NCI-H2227 (cell line): Measurements from ENCODE around the gene CACNG7.
"Not testable (repeated sequence)": the region's sequence is repeated elsewhere in the genome, so short reads cannot be mapped to it uniquely, and the experiment has no call there.

ENCODE experiments used
- DNase-seq: peaks from one replicate; lab custom pipeline; 2025; ENCODE audit not compliant: unreplicated experiment; lab: John Stamatoyannopoulos, UW

Gene CACNG7

DNA sequence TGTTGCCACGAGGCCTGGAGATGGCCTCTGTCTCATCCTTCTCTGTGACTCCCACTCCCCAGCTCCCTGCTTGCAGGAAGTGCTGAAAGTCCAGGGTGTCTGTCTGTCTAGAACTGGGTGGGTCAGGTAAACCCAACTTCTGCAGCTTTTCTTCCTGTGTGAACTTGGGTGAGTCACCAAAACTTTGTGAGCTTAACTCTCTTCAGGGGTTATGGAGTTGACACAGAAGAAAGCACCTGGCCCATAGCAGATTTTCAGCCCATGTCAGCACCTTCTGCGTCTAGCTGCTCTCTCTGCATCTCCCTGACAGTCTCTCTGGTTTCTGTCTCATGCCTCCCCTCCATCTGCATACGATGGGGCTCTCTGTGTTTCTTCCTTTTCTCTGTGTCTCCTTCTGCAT lies 4.2 kb upstream of the CACNG7 start:
- DNase-seq = no peak

- DNase-seq = no peak
Observed at GRCh38 chr19:53905787-53906186, 3.3 kb upstream of the CACNG7 start.

DNA sequence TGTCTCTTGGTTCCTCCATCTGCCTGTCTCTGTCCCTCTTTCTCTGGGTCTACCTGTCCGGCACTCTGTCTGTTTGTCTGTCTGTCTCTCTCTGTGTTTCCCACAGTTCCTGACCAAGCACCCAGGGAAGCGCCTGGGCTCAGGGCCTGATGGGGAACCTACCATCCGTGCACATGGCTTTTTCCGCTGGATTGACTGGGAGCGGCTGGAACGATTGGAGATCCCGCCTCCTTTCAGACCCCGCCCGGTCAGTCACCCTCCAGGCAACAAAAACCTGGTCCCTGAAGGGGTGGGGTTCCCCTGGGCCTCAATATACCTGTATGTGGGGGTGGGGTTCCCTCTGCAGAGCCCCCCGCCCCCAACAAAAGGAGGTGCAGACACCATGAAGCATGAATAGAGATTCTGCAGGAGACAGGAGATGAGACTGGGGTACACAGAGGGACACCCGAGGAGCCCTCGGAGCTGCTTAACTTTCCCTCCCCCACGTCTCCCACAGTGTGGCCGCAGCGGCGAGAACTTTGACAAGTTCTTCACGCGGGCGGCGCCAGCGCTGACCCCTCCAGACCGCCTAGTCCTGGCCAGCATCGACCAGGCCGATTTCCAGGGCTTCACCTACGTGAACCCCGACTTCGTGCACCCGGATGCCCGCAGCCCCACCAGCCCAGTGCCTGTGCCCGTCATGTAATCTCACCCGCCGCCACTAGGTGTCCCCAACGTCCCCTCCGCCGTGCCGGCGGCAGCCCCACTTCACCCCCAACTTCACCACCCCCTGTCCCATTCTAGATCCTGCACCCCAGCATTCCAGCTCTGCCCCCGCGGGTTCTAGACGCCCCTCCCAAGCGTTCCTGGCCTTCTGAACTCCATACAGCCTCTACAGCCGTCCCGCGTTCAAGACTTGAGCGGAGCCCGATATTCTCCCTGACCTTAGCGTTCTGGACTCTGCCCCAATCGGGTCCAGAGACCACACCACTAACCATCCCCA lies 2.6 kb upstream of the CACNG7 start:
- DNase-seq = peak; percentile 68

DNA sequence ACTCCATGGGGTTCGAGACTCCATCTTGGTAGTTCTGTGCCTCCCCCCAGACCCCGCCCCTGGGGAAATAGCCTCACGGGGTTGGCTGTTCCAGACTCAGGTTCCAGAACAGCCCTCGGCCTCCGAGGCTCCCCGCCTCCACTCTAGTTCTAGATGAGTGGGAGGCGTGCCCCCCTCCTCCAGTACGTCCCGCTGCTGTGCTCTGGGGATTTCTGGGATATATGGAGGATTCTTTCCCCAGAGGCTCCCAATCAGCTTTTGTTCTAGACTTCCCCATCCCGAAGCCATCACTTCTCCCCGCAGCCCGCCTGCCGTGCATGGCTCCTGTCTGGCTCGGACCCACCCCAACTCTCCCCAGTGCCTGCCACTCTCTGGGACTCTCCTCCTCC lies 1.9 kb upstream of the CACNG7 start:
- peak; percentile 68 for DNase-seq

GRCh38 chr19:53907690-53908089 lies 1.4 kb upstream of the CACNG7 start:
- no peak for DNase-seq

GRCh38 chr19:53908106-53908934 lies 758 bp upstream of the CACNG7 start:
- peak; percentile 93 for DNase-seq

DNA sequence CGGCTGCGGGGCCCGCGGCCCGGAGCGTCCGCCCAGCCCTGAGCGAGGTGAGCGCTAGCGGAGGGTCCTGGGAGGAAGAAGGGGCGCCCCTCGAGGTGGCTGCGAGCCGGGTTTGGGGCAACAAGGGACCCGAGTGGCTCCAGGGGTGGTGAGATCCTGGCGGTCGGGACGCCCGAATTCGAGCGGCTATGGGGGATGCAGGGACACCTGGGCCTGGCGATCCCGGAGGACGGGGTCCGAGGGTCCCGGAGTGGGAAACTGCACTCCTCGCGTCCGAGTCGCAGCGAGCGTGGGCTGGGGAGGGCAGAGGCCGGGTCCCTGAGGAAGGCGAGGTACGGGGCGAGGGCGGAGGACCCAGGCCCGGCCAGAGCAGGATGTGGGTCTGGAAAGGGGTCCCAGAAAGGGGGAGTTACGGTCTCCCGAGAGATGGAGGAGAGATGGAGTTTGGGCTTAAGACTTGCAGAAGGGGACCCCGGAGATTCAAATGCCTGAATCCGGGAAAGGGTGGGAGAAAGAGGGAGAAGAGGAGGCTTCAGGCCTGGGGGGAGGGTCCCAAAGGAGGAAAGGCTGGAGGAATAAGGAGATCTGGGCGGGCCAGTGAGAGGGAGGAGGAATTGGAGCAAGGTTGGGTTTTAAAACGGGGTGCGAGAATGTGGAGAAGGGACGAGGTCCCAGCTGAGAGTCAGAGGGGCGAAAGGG lies 542 bp downstream of the CACNG7 start:
- DNase-seq = peak; percentile 69

DNA sequence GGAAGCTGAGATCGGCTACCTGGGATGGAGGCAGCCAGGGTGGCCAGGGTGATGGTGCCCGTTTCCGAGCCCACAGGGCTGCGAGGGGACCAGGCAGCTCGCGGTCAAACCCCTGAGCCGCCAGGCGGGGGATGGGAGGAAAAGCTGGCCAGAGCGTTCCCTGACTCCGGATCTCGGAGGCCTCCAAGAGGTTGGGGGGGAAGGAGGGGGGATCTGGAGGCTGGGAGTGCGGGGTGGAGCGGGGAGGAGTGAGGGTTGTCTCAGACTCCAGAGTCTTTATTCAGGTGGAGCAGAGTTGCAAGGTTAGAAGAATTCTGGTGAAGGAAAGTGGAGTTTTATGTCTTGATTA lies 1.1 kb downstream of the CACNG7 start:
- peak; percentile 62 for DNase-seq

GRCh38 chr19:53912653-53913052 lies 3.6 kb downstream of the CACNG7 start:
- DNase-seq = no peak

- DNase-seq = peak; percentile 34
Observed at GRCh38 chr19:53915000-53915399, 5.9 kb downstream of the CACNG7 start.

GRCh38 chr19:53916004-53916403 lies 6.9 kb downstream of the CACNG7 start:
- DNase-seq = no peak

DNA sequence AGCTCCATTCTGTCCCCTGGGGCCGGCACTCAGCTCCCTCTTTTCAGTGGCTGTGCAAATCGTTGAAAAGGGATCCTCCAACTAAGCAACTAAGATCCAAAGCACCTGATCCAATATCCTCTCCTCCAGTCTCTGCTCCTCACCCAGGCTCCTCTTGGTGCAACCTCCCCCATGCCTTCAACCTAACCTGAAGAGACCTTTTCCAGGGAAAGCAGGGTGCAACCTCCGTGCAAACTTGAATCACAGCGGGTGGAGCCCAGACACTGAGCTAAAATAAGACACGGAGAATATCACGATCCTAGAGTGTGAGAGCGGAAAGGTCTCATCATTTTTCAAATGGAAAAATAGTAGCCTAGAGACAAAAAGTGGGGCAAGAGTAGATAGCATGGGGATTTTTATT lies 8.3 kb downstream of the CACNG7 start:
- DNase-seq = no peak

DNA sequence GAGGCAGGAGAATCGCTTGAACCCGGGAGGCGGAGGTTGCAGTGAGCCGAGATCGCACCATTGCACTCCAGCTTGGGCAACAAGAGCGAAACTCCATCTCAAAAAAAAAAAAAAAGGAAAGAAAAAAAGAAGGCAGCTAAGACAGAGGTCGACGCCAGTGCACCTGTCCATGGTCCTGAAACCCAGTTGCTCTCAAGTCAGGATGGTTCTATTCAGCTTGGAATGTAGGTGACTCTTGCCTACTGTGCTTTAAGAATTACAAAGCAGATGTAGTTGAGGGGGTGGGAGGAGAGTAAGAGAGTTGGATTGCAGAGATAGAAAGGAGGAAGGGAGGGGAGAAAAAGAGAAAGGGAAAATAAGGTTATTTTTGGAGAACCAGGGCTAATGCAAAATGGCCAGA lies 18.7 kb downstream of the CACNG7 start:
- DNase-seq = no peak

- no peak for DNase-seq
Observed at GRCh38 chr19:53936029-53936428, 27.0 kb downstream of the CACNG7 start.

GRCh38 chr19:53942001-53942786 lies 33.1 kb downstream of the CACNG7 start:
- DNase-seq = peak; percentile 86

- no peak for DNase-seq
Observed at GRCh38 chr19:53944416-53944815, 35.3 kb downstream of the CACNG7 start.

GRCh38 chr19:53944933-53945332 lies 35.9 kb downstream of the CACNG7 start:
- no peak for DNase-seq

GRCh38 chr19:53945441-53945840 lies 36.4 kb downstream of the CACNG7 start:
- peak; percentile 79 for DNase-seq

- no peak for DNase-seq
Observed at GRCh38 chr19:53945998-53946397, 36.9 kb downstream of the CACNG7 start.

DNA sequence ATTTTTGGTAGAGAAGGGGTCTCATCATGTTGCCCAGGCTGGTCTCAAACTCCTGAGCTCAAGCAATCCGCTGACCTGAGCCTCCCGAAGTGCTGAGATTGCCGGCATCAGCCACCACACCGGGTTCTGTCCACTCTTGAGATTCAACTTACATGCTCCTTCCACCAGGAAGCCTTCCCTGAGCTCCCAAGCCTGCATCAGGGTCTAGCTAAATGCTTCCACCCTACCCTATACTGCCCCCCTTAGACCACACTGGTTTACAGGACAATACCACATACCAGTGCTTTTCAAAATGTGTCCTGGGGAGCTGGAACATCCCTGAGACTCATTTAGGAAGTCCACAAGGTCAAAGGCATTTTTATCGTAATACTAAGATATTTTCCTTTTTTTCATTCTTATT lies 38.5 kb downstream of the CACNG7 start:
- DNase-seq = no peak

- not testable (repeated sequence) for DNase-seq
Observed at GRCh38 chr19:53948611-53949010, 39.5 kb downstream of the CACNG7 start.
